NCI-H774 (cell line): ENCODE results near the gene WDR33.

Experiments used
- DNase-seq: peaks from one replicate; lab custom pipeline; 2025; lab: John Stamatoyannopoulos, UW

WDR33 gene

GRCh38 chr2:127695491-127696472, 115.2 kb downstream of the WDR33 start:
- DNase-seq, result no peak

GRCh38 chr2:127694986-127695385, 116.0 kb downstream of the WDR33 start:
- DNase-seq, result no peak

GRCh38 chr2:127690696-127691095, 120.3 kb downstream of the WDR33 start:
- DNase-seq, result no peak

DNA sequence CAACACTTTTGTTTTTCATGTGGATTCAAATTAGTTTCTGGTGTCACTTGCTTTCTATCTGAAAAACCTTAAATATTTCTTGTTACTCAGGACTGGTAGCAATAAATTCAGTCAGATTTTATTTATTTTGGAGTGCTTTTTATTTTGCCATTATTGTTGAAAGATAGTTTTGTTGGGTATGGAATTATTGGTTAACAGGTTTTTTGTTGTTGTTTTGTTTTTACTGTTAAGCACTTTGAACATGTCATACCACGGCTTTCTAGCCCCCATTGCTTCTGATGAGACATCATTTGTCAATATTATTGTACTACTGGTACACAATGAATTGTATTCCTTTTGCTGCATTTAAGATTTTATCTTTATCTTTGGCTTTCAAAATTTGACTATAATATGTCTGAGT, 122.6 kb downstream of the WDR33 start:
- DNase-seq, result no peak

- no peak for DNase-seq
Observed at GRCh38 chr2:127685410-127686080, 125.4 kb downstream of the WDR33 start.

GRCh38 chr2:127683757-127684156, 127.2 kb downstream of the WDR33 start:
- no peak for DNase-seq

- DNase-seq, result no peak
Observed at GRCh38 chr2:127683056-127683455, 127.9 kb downstream of the WDR33 start.

GRCh38 chr2:127681976-127682857, 128.8 kb downstream of the WDR33 start:
- no peak for DNase-seq

DNA sequence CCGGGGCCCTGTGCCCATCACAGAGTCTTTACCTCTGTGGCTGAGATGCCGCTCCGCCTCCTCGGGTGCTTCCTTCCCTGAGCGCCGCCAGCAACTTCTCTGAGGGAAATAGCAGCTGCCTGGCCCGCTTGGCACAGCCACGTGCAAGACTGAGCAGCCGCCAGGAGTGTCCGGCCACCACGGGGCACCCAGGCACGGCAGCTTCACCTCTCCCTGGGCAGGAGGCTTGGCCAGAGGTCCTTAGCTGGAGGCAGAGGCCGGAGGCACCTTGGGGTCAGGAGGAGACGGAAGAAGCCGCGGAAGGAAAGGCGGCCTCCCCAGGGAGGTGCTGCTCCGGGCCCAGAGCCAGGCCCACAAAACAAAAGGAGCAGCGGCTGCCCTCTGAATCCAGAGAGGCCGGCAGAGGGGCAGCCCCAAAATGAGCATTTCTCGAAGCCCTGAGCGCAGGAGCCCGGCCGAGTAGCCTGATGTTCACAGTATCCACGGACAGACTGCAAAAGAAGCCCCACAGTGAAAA, 129.6 kb downstream of the WDR33 start:
- no peak for DNase-seq

DNA sequence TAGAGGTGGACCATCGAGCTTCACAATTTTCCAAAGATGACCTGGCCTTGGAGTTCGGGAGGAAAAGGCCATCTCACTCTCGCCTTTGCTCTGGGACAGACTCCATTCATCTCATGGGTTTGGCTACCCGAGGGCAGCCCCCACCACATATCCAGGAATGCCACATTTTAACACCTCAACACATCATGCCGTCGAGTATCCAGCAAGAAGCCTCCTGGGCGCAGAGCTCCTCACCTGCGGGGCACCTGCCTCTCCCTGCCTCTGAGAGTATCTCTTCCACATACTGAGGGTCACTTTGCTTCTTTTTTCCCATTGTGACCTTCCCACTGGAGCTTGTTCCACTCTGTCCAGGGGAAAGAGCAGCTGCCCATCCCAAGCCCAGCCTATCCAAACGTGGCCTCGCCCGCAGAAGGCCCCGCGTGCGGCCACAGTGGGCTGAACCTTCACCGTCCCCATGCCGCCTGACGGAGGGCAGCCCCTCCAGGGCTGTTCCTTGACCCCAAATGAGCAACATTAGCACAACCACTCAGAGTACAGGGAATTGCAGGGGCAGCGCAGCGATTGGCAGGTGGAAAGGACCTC, 130.2 kb downstream of the WDR33 start:
- DNase-seq, result no peak

GRCh38 chr2:127679680-127680361, 131.2 kb downstream of the WDR33 start:
- DNase-seq, result no peak

DNA sequence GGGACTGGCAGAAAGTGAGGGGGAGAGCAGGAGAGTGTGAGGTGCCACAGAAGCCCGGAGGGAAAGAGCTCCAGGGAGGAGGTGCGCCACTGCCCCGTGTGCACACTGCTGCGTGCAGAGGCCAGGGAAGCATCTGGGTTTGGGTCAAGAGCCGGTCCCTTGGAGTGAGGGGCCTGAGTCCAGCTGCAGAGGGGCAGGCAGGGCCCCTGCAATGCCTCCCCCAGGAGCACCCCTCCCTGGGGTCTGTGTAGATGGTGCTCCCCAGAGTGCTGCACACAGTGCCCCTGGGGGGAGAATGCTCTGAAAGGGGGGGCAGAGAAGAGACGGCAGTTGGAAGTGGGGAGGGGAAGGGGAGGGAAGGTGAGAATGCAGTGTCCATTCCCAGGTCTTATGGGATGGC, 132.0 kb downstream of the WDR33 start:
- DNase-seq, result no peak

GRCh38 chr2:127678531-127678930, 132.4 kb downstream of the WDR33 start:
- DNase-seq, result no peak

- DNase-seq, result no peak
Observed at GRCh38 chr2:127676906-127677305, 134.1 kb downstream of the WDR33 start.

- no peak for DNase-seq
Observed at GRCh38 chr2:127675331-127676261, 135.4 kb downstream of the WDR33 start, which contains the start of gene LIMS2. Gene LIMS2, minus strand, starts transcription at chr2:127675530. Its CDS starts 506 bp downstream, at chr2:127675024.

GRCh38 chr2:127674241-127675209, 136.4 kb downstream of the WDR33 start:
- DNase-seq, result no peak

DNA sequence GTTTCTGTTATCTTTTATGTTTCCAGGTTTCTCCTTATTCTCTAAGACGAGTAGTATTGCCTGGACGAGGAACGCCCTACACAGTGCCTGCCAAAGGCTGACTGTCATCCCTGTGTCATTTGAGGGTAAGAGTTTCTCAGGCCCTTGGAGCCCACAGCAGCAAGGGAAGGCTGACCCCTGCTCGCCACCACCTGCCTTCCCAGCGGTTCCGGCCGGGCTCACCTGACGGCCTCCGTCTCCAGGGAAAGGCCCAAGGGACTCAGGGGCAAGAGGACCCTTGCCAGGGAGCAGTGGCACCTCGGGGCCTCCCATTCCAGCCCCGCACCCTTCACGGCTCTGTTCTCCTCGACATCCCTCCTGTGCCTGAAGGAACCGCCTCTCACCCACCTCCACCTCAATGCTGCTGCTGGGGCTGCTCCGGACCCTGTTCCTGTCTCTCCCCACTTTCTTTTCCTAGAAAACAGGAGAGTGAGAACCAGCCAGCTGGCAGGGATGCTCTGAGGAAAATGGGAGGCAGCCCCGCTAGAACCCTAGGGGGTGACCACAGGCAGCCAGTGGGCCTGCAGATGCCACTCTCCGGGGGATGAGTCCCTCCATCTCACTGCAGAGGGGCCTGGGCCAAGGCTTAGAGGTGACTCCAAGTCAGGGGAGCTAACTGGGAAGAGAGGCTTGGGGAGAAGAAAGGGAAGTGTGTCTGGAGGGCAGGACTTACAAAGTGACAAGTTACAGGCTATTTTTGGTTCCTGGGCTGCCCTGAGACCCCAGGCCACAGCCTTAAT, 137.5 kb downstream of the WDR33 start:
- DNase-seq, result no peak
